HepG2 (cell line): ENCODE measurements around the gene CMPK2. TPM values are rescaled to one million over a fixed set of nuclear protein-coding genes. Genes with fewer than 3 reads are reported as not detected.
A peak's percentile ranks its signal among the peaks of the same experiment; 100 is the strongest.

ENCODE experiments used
- ATAC-seq: fragments of 200-7000 bp; cut with Tn5 transposase; 3 replicates; pipeline ENCODE4 v1.9.1; 2020; ENCODE audit warnings: mild to moderate bottlenecking, moderate library complexity
- BruUV-seq: library from RNA; stranded (reverse); fragments of 400-500 nt; replicated peaks from 2 replicates; lab custom pipeline; 2021; lab: Mats Ljungman, UMichigan
- CTCF ChIA-PET: fragments of 300-600 bp; formaldehyde crosslinking; extraction: SDS; loops from one replicate; lab custom pipeline; 2021; ENCODE audit warnings: low total read pairs, inconsistent platforms, low intra/inter-chr PET ratio; lab: Yijun Ruan, JAX
- POLR2A ChIA-PET: fragments of 350-600 bp; sonication (Branson Sonifier 250); formaldehyde crosslinking; loops from one replicate; lab custom pipeline; 2020; ENCODE audit warnings: antibody characterized with exemption, inconsistent platforms; lab: Yijun Ruan, JAX
- DNase-seq: peaks from one replicate; pipeline ENCODE4 v3.0.0-alpha.2; 2015; ENCODE audit warnings: low spot score
- FAIRE-seq: peaks from 3 replicates; lab custom pipeline; 2011; peaks lifted over from hg19 to GRCh38; lab: Jason Lieb, UNC
- H2AFZ ChIP-seq: one replicate; pipeline ENCODE4 v1.6.1; 2011; ENCODE audit warnings: low read length, inconsistent platforms
- H3K27ac ChIP-seq: fragments of 300-600 bp; 3 replicates; pipeline ENCODE4 v1.8.0; 2011; ENCODE audit warnings: mixed run types, mild to moderate bottlenecking, mixed read lengths, low read length, inconsistent platforms; ENCODE audit not compliant: insufficient read depth; ENCODE audit errors: extremely low read length
- H3K27me3 ChIP-seq, 2 experiments: fragments of 200-600 bp in 1 of 2; 2 replicates in 1 of 2; 3 replicates in 1 of 2; pipeline versions ENCODE4 v1.6.0 to v1.8.0; 2011; ENCODE audit warnings: low read length in 2 of 2, mild to moderate bottlenecking in 2 of 2, moderate library complexity in 2 of 2, inconsistent platforms in 1 of 2; ENCODE audit not compliant: insufficient read depth in 2 of 2, control insufficient read depth in 1 of 2
- H3K36me3 ChIP-seq, 2 experiments: fragments of 200-600 bp in 1 of 2; replicated peaks in 1 of 2; 2 replicates in 1 of 2; 3 replicates in 1 of 2; pipeline versions ENCODE4 v1.5.1 to v1.8.0; 2011; ENCODE audit warnings: low read length in 2 of 2, inconsistent platforms in 1 of 2; ENCODE audit not compliant: insufficient read depth in 2 of 2, control insufficient read depth in 1 of 2
- H3K4me1 ChIP-seq: 2 replicates; pipeline ENCODE4 v1.5.1; 2012; ENCODE audit warnings: low read length, inconsistent platforms; ENCODE audit not compliant: insufficient read depth
- H3K4me2 ChIP-seq: 2 replicates; pipeline ENCODE4 v1.6.0; 2011; ENCODE audit warnings: low read depth, low read length, inconsistent platforms
- H3K4me3 ChIP-seq, 3 experiments: fragments of 200-600 bp in 1 of 3; sonication (generic), shearing (Covaris generic) in 1 of 3; replicated peaks in 1 of 3; 2 replicates each; pipeline ENCODE4 v1.5.1; 2011 to 2016; ENCODE audit warnings: low read length in 3 of 3, inconsistent platforms in 2 of 3, low read depth in 2 of 3, mild to moderate bottlenecking in 2 of 3, control low read depth in 1 of 3, mixed read lengths in 1 of 3; ENCODE audit not compliant: insufficient read depth in 1 of 3
- H3K79me2 ChIP-seq: one replicate; pipeline ENCODE4 v1.6.1; 2011; ENCODE audit warnings: low read length, inconsistent platforms; ENCODE audit not compliant: insufficient read depth
- H3K9ac ChIP-seq: 2 replicates; pipeline ENCODE4 v1.6.0; 2011; ENCODE audit warnings: mild to moderate bottlenecking, low read depth, low read length, inconsistent platforms; ENCODE audit not compliant: insufficient read depth
- H3K9me3 ChIP-seq: 2 replicates; pipeline ENCODE4 v1.5.1; 2012; ENCODE audit warnings: mild to moderate bottlenecking, low read length
- H4K20me1 ChIP-seq: 2 replicates; pipeline ENCODE4 v1.6.0; 2011; ENCODE audit warnings: inconsistent platforms, mild to moderate bottlenecking, low read length, moderate library complexity; ENCODE audit not compliant: insufficient read depth
- BCL6 ChIP-seq: IDR thresholded peaks from 2 replicates; pipeline ENCODE4 v1.6.1; 2016; ENCODE audit warnings: missing genetic modification reagents, missing compliant biosample characterization
- CENPX ChIP-seq: sonication (generic); formaldehyde crosslinking; IDR thresholded peaks from 2 replicates; pipeline ENCODE4 v1.9.0; 2021; ENCODE audit warnings: mild to moderate bottlenecking, missing genetic modification reagents, moderate library complexity
- KIAA2018 ChIP-seq: sonication (generic); formaldehyde crosslinking; IDR thresholded peaks from 2 replicates; pipeline ENCODE4 v1.5.0; 2020; ENCODE audit warnings: mild to moderate bottlenecking, missing genetic modification reagents, borderline replicate concordance
- MLX ChIP-seq: IDR thresholded peaks from 2 replicates; pipeline ENCODE4 v1.6.1; 2016
- NR2F6 ChIP-seq, 2 experiments: IDR thresholded peaks; 2 replicates each; pipeline ENCODE4 v1.6.1; 2016; ENCODE audit warnings: antibody characterized with exemption in 1 of 2, mild to moderate bottlenecking in 1 of 2
- POLR2AphosphoS5 ChIP-seq: IDR thresholded peaks from 2 replicates; pipeline ENCODE4 v1.6.1; 2012; ENCODE audit warnings: low read depth, low read length
- SOX13 ChIP-seq, 3 experiments: fragments of 450-650 bp in 1 of 3; sonication (generic) in 1 of 3; formaldehyde crosslinking in 1 of 3; IDR thresholded peaks in 2 of 3; conservative IDR thresholded peaks in 1 of 3; 2 replicates each; pipeline versions ENCODE4 v1.5.0 to v1.6.1; 2016 to 2020; ENCODE audit warnings: antibody characterized with exemption in 1 of 3, mild to moderate bottlenecking in 1 of 3, missing compliant biosample characterization in 1 of 3, missing genetic modification reagents in 1 of 3, moderate library complexity in 1 of 3
- SOX5 ChIP-seq: IDR thresholded peaks from 2 replicates; pipeline ENCODE4 v1.6.1; 2016; ENCODE audit warnings: borderline replicate concordance
- SOX6 ChIP-seq, 2 experiments: fragments of 450-650 bp in 1 of 2; sonication (generic) in 1 of 2; formaldehyde crosslinking in 1 of 2; IDR thresholded peaks; 2 replicates each; pipeline versions ENCODE4 v1.4.0 to v1.6.1; 2017 to 2020; ENCODE audit warnings: antibody characterized with exemption in 1 of 2, mild to moderate bottlenecking in 1 of 2, missing genetic modification reagents in 1 of 2
- SP140L ChIP-seq: sonication (generic); formaldehyde crosslinking; IDR thresholded peaks from 2 replicates; pipeline ENCODE4 v1.4.0; 2020; ENCODE audit warnings: missing genetic modification reagents, borderline replicate concordance
- ZNF263 ChIP-seq: sonication (generic); formaldehyde crosslinking; IDR thresholded peaks from 2 replicates; pipeline ENCODE4 v1.4.0; 2020; ENCODE audit warnings: missing genetic modification reagents
- WGBS: methylation state at CpG from one replicate; pipeline ENCODE4 v1.1.6; 2017; ENCODE audit warnings: low lambda C conversion rate; 5-methylcytosine and 5-hydroxymethylcytosine counted together
- in situ Hi-C: cut with HindIII; loops from 2 replicates; pipeline ENCODE4 v1.10.0; 2017; ENCODE audit warnings: low pct_unique_long_range_greater_than_20kb; ENCODE audit not compliant: extremely low pct_ligation_motif_present
- intact Hi-C: fragments of 100-400 bp; cut with micrococcal nuclease; formaldehyde crosslinking; loops from one replicate; pipeline ENCODE4 v1.10.0; 2022; ENCODE audit not compliant: unreplicated experiment
- polyA plus RNA-seq, 8 experiments: library from polyadenylated mRNA; depleted of rRNA in 3 of 8; stranded (reverse) in 7 of 8; unstranded in 1 of 8; fragments of >200 nt; fragmentation: Illumina TruSeq in 4 of 8; extraction: Trizol in 4 of 8; gene quantifications; 2 replicates each; pipeline versions ENCODE4 v1.2.1 to v1.2.3, GENCODE V29; 2011 to 2016; ENCODE audit warnings: low read depth in 4 of 8, missing spikeins in 1 of 8, mixed read lengths in 1 of 8; ENCODE audit not compliant: insufficient read depth in 1 of 8
- total RNA-seq, 5 experiments: library from RNA; depleted of rRNA; stranded (reverse); fragments of >200 nt; fragmentation: Illumina TruSeq; extraction: Trizol; gene quantifications; 2 replicates each; pipeline ENCODE4 v1.2.3, GENCODE V29; 2016; ENCODE audit warnings: low read depth in 1 of 5

The CMPK2 gene
- total and polyA plus RNA-seq, 2 of the 13 experiments (the other 11 are each of a cell fraction or from before 2014, with no cell fraction given) = 0.04 to 1.0 TPM

GRCh38 chr2:6865346-6866274 is at the start of gene CMPK2 (continued):
- TF ChIP-seq SP140L (0 out of 2 replicates have a peak, but pooled peaks have one; percentile 40), CENPX (CRISPR knock-in tag) (no peak), MLX (CRISPR knock-in tag) (no peak), NR2F6 (IDR thresholded peaks at IDR 0.05) (no peak), NR2F6 (CRISPR knock-in tag; IDR thresholded peaks at IDR 0.05) (no peak; the same call in 1 of the 2 replicates)

GRCh38 chr2:6915399-6915798 is 49.7 kb upstream of the CMPK2 start:
- in situ Hi-C loops (no loop called here), intact Hi-C loops (loop anchor here (2.0 kb wide), 1 partner anchor 17 kb away; no protein-coding TSS in a partner anchor)
- WGBS = 8% methylated on average over 2 of the region's 2 CpGs
- ATAC-seq (no peak), DNase-seq (peak; percentile 75), FAIRE-seq (no peak)
- H3K9ac ChIP-seq = no peak overlapping the region
- no TSS peak for BruUV-seq
- peaks cover 4% of the 10 kb centered on the region for H3K79me2 ChIP-seq
- no peak overlapping the region for H2AFZ ChIP-seq
- no peak overlapping the region for H3K4me3 ChIP-seq
- 0 out of 2 replicates have a peak overlapping the region, but pooled peaks have one; percentile 3 for H3K4me2 ChIP-seq
- ChIA-PET CTCF (no interaction called here), POLR2A (interaction anchor here (1.6 kb wide), 1 partner anchor 43 kb away, joined by 4 read pairs; no protein-coding TSS in a partner anchor)
- no peaks in the 10 kb centered on the region for H3K36me3 ChIP-seq
- H3K27ac ChIP-seq = no peak overlapping the region
- peaks cover 56% of the 10 kb centered on the region for H3K4me1 ChIP-seq
- peaks cover 1 to 24% of the 10 kb centered on the region in 2 experiments; a peak in 2 of 5 replicates for H3K27me3 ChIP-seq
- H4K20me1 ChIP-seq = peaks cover 5% of the 10 kb centered on the region; the same call in 1 of the 2 replicates
- H3K9me3 ChIP-seq = no peaks in the 10 kb centered on the region
- no peak for TF ChIP-seq KIAA2018 (CRISPR knock-in tag)
- TF ChIP-seq ZNF263 (CRISPR knock-in tag) = no peak
- 0 out of 2 replicates have a peak, but pooled peaks have one; percentile 5 for TF ChIP-seq BCL6 (CRISPR knock-in tag)
- no peak for TF ChIP-seq SOX6 (IDR thresholded peaks at IDR 0.05)
- peak; percentile 45; the same call in 1 of the 2 replicates for TF ChIP-seq SOX6 (CRISPR knock-in tag; IDR thresholded peaks at IDR 0.05)
- TF ChIP-seq SOX13 (IDR thresholded peaks at IDR 0.05) = no peak
- peak in 1 of 2 experiments; percentile 68; a peak in 2 of 4 replicates for TF ChIP-seq SOX13 (CRISPR knock-in tag; conservative IDR thresholded peaks at IDR 0.05 in 1 of 2, IDR thresholded peaks at IDR 0.05 in 1 of 2)
- peak; percentile 40; the same call in 1 of the 2 replicates for TF ChIP-seq SOX5 (CRISPR knock-in tag)
- TF ChIP-seq POLR2AphosphoS5 = no peak
